ENCODE measurements around the gene GDF2.

DNA sequence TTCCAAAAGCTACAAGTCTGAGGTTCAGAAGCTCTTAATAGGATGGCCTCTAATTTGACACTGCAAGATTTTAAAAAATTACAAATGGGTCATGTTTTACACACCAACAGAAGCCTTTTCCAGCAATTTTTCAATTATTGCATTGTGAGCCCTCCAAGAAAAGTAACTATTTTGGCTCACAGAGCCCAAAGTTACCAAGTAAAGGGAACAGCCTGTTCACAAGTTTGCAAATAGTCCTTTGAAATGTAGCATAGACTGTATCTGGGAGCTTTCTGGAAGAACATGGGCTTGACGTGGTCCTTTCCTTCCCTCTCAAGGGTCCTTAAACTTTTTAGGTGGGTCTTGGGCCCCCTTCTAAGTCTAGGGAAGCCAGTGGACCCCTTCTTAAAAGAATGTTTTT is 23.5 kb upstream of the GDF2 start:
- TF ChIP-seq, protein P1, sequence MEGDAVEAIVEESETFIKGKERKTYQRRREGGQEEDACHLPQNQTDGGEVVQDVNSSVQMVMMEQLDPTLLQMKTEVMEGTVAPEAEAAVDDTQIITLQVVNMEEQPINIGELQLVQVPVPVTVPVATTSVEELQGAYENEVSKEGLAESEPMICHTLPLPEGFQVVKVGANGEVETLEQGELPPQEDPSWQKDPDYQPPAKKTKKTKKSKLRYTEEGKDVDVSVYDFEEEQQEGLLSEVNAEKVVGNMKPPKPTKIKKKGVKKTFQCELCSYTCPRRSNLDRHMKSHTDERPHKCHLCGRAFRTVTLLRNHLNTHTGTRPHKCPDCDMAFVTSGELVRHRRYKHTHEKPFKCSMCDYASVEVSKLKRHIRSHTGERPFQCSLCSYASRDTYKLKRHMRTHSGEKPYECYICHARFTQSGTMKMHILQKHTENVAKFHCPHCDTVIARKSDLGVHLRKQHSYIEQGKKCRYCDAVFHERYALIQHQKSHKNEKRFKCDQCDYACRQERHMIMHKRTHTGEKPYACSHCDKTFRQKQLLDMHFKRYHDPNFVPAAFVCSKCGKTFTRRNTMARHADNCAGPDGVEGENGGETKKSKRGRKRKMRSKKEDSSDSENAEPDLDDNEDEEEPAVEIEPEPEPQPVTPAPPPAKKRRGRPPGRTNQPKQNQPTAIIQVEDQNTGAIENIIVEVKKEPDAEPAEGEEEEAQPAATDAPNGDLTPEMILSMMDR (IDR thresholded peaks at IDR 0.05; ENCODE audit: poor library complexity, severe bottlenecking), result no peak
- TF ChIP-seq POLR2AphosphoS5 (IDR thresholded peaks at IDR 0.05), result no peak
- TF ChIP-seq EZH2 (IDR thresholded peaks at IDR 0.05; ENCODE audit: borderline replicate concordance, insufficient read depth, low read length, poor library complexity, severe bottlenecking), result no peak
- TF ChIP-seq TAF1 (IDR thresholded peaks at IDR 0.05; ENCODE audit: low read depth), result no peak
- TF ChIP-seq EP300 (conservative IDR thresholded peaks at IDR 0.05; ENCODE audit: poor library complexity, severe bottlenecking), result no peak
- TF ChIP-seq, protein P2, sequence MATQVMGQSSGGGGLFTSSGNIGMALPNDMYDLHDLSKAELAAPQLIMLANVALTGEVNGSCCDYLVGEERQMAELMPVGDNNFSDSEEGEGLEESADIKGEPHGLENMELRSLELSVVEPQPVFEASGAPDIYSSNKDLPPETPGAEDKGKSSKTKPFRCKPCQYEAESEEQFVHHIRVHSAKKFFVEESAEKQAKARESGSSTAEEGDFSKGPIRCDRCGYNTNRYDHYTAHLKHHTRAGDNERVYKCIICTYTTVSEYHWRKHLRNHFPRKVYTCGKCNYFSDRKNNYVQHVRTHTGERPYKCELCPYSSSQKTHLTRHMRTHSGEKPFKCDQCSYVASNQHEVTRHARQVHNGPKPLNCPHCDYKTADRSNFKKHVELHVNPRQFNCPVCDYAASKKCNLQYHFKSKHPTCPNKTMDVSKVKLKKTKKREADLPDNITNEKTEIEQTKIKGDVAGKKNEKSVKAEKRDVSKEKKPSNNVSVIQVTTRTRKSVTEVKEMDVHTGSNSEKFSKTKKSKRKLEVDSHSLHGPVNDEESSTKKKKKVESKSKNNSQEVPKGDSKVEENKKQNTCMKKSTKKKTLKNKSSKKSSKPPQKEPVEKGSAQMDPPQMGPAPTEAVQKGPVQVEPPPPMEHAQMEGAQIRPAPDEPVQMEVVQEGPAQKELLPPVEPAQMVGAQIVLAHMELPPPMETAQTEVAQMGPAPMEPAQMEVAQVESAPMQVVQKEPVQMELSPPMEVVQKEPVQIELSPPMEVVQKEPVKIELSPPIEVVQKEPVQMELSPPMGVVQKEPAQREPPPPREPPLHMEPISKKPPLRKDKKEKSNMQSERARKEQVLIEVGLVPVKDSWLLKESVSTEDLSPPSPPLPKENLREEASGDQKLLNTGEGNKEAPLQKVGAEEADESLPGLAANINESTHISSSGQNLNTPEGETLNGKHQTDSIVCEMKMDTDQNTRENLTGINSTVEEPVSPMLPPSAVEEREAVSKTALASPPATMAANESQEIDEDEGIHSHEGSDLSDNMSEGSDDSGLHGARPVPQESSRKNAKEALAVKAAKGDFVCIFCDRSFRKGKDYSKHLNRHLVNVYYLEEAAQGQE (IDR thresholded peaks at IDR 0.05; ENCODE audit: borderline replicate concordance), result no peak
- TF ChIP-seq RAD21 (conservative IDR thresholded peaks at IDR 0.05), result no peak

Measured in neural cell (in vitro differentiated cells).